ENCODE measurements around the gene MFSD6.
"Not testable (repeated sequence)": the region's sequence is repeated elsewhere in the genome, so short reads cannot be mapped to it uniquely, and the experiment has no call there.

The MFSD6 gene

DNA sequence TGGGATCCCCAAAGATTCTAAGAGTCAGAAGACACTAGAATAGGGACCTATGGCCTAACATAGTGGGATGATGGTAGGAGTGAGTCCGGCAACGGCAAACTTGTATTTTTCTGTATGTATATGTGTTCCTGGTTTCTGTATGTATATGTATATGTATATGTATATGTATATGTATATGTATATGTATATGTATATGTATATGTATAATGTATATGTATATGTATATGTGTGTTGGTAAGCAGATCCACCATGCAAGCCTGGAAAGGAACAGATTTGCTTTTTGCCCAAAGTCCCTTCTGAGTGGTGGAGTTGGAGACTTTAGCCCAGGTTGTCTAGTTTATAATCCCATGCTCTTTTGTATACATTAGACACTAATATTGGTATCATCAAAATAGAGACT lies 46.6 kb downstream of the MFSD6 start:
- Mint-ChIP-seq H3K4me3 (no peak overlapping the region), H3K27me3 (no peaks in the 10 kb centered on the region), H3K4me1 (no peaks in the 10 kb centered on the region), H3K36me3 (peaks cover 33% of the 10 kb centered on the region), H3K27ac (no peak overlapping the region), H3K9me3 (no peaks in the 10 kb centered on the region)
- no peak for DNase-seq
- CTCF ChIA-PET: no interaction called here

DNA sequence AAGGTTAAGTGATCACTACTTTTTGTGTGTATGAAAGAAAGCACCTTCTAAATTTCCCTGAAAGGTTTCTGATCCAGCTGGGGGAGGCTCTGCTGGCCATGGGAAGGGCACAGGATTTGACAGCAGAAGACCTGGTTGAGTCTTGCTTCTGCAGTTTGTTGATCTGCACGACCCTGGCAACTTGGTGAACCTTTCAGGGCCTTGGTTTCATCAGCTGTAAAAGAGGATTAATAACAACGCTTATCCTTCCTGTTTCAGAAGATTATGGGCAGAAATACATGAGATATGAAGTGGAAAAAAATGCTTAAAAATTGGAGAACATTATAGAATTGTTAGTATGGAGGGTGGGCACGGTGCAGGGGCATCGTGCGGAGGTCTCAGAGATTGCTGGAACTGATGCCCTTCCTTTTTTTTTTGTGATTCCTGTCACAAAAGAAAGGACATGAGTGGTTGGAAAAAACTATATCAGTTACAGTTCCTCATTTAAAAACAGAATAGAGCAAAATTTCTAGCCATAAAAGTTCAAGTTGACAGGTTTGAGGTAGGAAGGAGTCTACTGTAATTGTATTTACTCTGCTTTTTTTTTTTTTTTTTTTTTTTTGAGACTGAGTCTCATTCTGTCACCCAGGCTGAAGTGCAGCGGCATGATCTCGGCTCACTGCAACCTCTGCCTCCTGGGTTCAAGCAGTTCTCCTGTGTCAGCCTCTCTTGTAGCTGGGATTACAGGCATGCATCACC lies 47.4 kb downstream of the MFSD6 start:
- no peaks in the 10 kb centered on the region for H3K9me3 Mint-ChIP-seq
- no peak overlapping the region for H3K4me3 Mint-ChIP-seq
- H3K4me1 Mint-ChIP-seq: no peaks in the 10 kb centered on the region
- no peaks in the 10 kb centered on the region for H3K27me3 Mint-ChIP-seq
- DNase-seq: no peak
- CTCF ChIA-PET: no interaction called here
- no peak overlapping the region for H3K27ac Mint-ChIP-seq
- H3K36me3 Mint-ChIP-seq: peaks cover 35% of the 10 kb centered on the region

DNA sequence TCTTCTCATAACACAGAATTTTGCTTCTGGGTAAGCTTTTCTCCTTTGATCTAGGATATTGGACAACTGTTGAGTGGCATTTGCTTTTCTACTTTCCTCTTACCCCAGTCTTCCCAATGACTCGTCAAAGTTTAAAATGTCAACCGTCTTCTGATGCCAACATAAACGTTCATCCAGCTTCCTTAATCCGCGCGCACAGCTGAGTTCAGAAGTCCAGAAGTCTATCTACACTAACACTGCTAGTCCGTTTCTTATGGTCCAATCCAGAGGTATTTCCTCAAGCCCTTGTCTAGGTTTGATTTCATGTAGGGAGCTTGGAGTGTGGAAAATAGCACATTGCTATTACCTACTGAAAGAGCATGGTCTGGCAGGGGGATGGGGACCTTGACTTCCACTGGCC lies 48.7 kb downstream of the MFSD6 start:
- no peak for DNase-seq
- Mint-ChIP-seq H3K36me3 (peaks cover 32% of the 10 kb centered on the region), H3K9me3 (no peaks in the 10 kb centered on the region), H3K4me3 (no peak overlapping the region), H3K4me1 (no peaks in the 10 kb centered on the region), H3K27me3 (no peaks in the 10 kb centered on the region), H3K27ac (no peak overlapping the region)
- CTCF ChIA-PET: no interaction called here

DNA sequence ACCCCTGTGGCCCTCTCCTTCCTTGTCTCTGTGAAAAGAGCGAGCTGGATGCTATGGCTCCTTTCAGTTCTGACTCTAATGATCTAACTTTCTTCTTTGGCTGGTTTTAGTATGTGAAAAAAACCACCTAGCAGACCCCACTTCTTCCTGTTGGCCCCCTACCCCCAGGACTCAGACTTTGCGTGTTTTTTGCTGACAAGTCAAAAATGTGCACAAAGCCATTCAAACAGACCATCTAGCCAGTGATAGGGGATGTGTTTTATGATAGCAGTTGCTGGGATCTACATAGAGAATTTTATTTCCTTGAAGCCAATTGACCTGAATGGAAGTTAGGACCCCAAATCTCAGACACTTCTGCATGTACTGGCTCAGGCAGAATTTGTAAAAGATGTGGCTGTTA lies 49.1 kb downstream of the MFSD6 start:
- Mint-ChIP-seq H3K36me3 (peaks cover 34% of the 10 kb centered on the region), H3K4me1 (no peaks in the 10 kb centered on the region), H3K4me3 (no peak overlapping the region), H3K27ac (no peak overlapping the region), H3K9me3 (no peaks in the 10 kb centered on the region), H3K27me3 (no peaks in the 10 kb centered on the region)
- CTCF ChIA-PET: no interaction called here
- no peak for DNase-seq

DNA sequence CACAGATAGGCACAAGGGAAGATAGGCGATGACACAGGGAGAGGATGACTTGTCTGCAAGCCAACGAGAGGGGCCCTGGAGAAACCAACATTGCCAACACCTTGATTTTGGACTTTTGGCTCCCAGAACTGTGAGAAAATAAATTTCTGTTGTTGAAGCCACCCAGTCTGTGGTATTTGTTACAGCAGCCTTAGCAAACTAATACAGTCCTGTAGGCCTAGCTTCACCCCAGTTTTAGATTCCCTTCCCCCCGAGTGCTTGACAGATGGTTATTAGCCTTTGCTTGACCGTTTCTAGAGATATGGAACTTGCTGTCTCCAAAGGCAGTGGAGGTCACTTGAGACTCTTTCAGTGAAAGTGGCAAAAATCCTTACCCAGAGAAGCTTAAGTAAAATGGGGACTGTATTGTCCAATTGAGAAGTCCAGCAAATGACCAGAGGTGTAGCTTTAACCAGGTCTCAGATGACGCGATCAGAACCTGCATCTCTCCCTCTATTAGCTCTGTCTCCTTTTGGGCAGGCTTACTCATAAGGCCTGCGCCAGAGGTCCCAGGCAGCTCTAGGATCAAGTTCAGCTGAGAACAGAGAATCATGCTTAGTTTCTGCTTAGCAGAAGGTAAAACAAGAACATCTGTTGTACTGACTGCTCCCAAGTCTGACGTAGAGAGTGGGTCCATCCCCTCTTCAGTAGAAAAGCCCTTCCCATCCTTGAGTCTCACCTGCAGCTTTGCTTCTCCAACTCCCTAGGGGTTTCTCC lies 50.4 kb downstream of the MFSD6 start:
- no peak overlapping the region for H3K4me3 Mint-ChIP-seq
- H3K27ac Mint-ChIP-seq: no peak overlapping the region
- no peaks in the 10 kb centered on the region for H3K4me1 Mint-ChIP-seq
- DNase-seq: no peak
- H3K36me3 Mint-ChIP-seq: peaks cover 36% of the 10 kb centered on the region
- no peaks in the 10 kb centered on the region for H3K27me3 Mint-ChIP-seq
- H3K9me3 Mint-ChIP-seq: no peaks in the 10 kb centered on the region
- CTCF ChIA-PET: interaction anchor here (0.9 kb wide), 1 partner anchor 12 kb away, joined by 3 read pairs; no protein-coding TSS in a partner anchor

DNA sequence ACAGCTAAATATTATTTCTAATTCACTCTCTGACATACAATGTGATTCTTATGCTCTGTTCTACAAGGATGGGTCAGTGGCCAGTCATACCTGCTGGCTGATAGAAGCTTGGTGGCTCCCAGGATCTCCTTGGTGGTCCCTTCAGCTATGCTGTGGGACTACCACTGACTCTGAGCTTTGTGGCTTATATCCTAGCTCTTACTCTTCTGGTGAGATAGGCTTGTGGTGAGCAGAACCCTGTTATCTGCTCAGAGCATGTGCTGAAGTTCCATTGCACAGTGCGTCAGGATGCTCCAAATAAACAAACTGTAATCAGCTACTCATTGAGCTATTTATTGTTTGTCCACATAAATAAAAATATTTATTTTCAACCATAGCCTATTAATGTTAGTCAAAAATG lies 51.7 kb downstream of the MFSD6 start:
- Mint-ChIP-seq H3K36me3 (peaks cover 30% of the 10 kb centered on the region), H3K27me3 (no peaks in the 10 kb centered on the region), H3K27ac (no peak overlapping the region), H3K4me1 (peaks cover under 1% of the 10 kb centered on the region), H3K9me3 (no peaks in the 10 kb centered on the region), H3K4me3 (no peak overlapping the region)
- CTCF ChIA-PET: no interaction called here
- DNase-seq: no peak

DNA sequence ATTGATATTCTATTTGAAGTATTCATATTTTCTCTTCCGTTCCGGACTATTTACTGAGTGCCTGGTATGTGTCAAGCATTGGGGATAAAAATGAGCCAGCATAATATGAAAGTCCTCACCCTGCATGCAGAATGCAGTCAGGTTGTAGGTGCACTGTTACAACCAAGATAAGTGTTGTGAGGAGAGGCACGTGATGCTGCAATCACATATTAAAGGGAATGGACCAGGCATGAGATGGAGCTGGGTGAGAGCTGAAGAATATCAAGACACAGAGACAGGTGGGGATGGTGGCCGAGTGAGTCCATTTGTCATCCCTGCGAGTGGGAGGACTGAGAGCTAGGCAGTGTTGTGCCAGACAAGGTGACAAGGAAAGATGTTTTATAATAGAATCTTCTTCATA lies 52.3 kb downstream of the MFSD6 start:
- no peak for DNase-seq
- Mint-ChIP-seq H3K27me3 (no peaks in the 10 kb centered on the region), H3K4me1 (peaks cover 4% of the 10 kb centered on the region), H3K9me3 (no peaks in the 10 kb centered on the region), H3K4me3 (no peak overlapping the region), H3K27ac (no peak overlapping the region), H3K36me3 (peaks cover 30% of the 10 kb centered on the region)
- CTCF ChIA-PET: no interaction called here

DNA sequence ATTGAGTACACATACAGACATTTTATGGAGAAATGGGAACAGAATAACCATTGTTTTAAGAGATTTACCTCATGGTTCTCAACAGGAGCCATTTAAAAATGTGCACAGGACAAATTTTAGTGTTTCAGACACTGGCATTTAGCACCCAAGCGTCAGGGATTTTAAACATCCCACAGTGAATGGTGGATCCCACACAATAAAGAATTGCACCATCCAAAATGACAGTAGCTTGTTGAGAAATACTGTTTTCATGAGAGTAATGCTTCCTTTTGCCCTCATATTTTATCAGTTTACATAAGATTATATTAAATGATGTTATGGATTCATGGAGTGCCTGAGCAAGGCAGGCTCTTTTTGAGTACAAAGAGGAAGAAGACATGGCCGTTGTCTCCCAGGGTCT lies 54.0 kb downstream of the MFSD6 start:
- CTCF ChIA-PET: no interaction called here
- Mint-ChIP-seq H3K4me3 (no peak overlapping the region), H3K36me3 (peaks cover 30% of the 10 kb centered on the region), H3K27ac (no peak overlapping the region), H3K9me3 (peaks cover 1% of the 10 kb centered on the region), H3K27me3 (no peaks in the 10 kb centered on the region), H3K4me1 (peaks cover 7% of the 10 kb centered on the region)
- DNase-seq: no peak

DNA sequence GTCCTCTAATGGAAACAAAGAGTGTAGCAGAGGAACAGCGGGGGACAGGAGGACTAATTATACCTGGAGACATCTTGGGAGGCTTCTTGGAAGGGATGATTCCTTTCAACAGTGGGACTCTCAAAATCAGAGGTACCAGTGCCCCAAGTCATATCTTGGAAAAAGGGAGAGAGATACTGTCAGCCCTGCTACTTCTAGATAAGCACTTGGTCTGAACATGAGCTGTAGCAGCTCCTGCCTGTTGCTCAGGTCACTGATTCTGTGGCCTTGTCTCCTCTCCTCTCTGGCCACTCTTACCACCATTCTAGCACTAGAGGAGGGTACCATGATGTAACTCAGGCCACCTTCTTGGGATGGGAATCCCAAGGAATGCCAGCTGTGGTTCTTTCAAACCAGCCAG lies 54.5 kb downstream of the MFSD6 start:
- peaks cover 27% of the 10 kb centered on the region for H3K36me3 Mint-ChIP-seq
- DNase-seq: no peak
- no peak overlapping the region for H3K4me3 Mint-ChIP-seq
- no peak overlapping the region for H3K27ac Mint-ChIP-seq
- CTCF ChIA-PET: no interaction called here
- H3K9me3 Mint-ChIP-seq: peaks cover 1% of the 10 kb centered on the region
- H3K27me3 Mint-ChIP-seq: no peaks in the 10 kb centered on the region
- H3K4me1 Mint-ChIP-seq: peaks cover 8% of the 10 kb centered on the region

DNA sequence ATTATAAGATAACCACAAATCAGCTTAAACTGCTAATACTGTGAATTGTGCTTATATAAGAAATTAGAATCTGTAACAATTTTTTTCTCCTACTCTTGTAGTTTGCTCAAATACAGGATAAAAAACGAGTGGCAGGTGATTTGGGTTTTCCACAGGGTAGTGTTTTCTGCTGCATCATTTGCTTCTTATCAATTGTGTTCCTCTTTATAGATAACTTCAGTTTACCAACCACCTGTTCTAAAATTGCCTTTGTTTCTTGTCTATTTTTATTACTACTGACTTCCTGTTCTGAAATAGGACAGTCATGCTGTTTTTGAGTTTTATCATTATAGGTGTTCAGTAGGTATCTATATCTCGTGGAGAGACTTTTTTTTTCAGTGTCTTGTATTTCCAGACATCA lies 56.9 kb downstream of the MFSD6 start:
- no peak overlapping the region for H3K27ac Mint-ChIP-seq
- CTCF ChIA-PET: no interaction called here
- H3K36me3 Mint-ChIP-seq: peaks cover 30% of the 10 kb centered on the region
- peaks cover 24% of the 10 kb centered on the region for H3K4me1 Mint-ChIP-seq
- H3K27me3 Mint-ChIP-seq: no peaks in the 10 kb centered on the region
- DNase-seq: no peak
- H3K9me3 Mint-ChIP-seq: peaks cover 1% of the 10 kb centered on the region
- H3K4me3 Mint-ChIP-seq: no peak overlapping the region

DNA sequence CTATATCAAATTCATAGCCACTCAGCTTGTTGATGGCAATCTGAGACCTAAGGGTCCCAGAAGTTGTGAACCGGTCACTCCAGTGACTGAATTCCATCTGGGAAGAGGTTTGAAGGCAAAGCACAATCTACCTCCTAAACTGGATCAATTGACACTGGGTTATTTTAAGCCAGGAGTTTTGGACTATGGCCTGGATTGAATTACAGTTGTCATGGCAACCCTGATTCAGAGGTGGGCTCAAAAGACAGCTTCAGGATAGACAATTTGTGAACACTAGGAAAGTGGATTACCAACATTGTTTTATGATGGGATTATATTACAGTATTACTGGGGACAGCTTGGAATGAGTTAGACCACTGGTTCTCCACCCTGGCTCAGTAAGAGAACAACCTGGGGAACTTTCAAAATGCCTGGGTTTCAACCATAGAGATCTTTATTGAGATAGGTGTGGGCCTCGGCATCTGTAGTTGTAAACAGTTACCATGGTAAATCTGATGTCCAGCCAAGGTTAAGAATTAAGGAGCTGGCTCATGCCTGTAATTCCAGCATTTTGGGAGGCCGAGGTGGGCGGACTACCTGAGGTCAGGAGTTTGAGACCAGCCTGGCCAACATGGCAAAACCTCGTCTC lies 58.8 kb downstream of the MFSD6 start:
- H3K36me3 Mint-ChIP-seq: peaks cover 41% of the 10 kb centered on the region
- H3K27me3 Mint-ChIP-seq: no peaks in the 10 kb centered on the region
- peaks cover 27% of the 10 kb centered on the region for H3K4me1 Mint-ChIP-seq
- CTCF ChIA-PET: no interaction called here
- no peak overlapping the region for H3K27ac Mint-ChIP-seq
- no peak for DNase-seq
- no peak overlapping the region for H3K4me3 Mint-ChIP-seq
- H3K9me3 Mint-ChIP-seq: peaks cover 4% of the 10 kb centered on the region

DNA sequence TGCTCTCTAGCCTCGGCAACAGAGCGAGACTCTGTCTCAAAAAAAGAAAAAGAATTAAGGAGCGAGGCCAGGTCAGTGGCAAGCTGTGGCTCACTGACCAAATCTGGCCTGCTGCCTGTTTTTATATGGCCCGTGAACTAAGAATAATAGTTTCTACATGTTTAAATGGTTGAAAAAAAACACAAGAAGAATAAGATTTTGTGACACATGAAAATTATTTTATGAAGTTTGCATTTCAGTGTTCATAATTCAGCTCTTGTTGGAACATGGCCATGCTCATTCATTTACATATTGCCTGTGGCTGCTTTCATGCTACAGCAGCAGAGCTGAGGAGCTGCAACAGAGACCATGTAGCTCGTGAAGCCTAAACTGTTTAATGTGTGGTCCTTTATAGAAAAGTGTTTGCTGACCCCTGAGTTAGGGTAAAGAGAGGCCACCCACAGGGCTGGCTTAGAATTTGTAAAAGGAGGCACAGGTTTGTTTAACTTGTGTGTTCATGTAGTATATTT lies 59.5 kb downstream of the MFSD6 start:
- H3K4me1 Mint-ChIP-seq: peaks cover 27% of the 10 kb centered on the region
- CTCF ChIA-PET: no interaction called here
- DNase-seq: no peak

DNA sequence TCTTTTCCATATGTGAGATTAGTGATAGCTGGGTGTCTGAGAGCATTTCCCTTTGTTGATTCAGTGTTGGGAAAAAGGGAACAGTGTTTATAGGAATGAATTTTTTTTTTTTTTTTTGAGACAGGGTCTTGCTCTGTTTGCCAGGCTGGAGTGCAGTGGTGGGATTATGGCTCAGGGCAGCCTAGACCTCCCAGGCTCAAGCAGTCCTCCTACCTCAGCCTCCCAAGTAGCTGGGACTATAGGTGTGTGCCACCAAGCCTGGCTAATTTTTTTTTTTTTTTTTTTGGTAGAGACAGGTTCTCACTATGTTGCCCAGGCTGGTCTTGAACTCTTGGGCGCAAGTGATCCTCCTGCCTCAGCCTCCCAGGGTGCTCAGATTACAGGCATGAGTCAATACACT lies 60.2 kb downstream of the MFSD6 start:
- H3K27ac Mint-ChIP-seq, H3K27me3 Mint-ChIP-seq, CTCF ChIA-PET, DNase-seq, H3K4me3 Mint-ChIP-seq: not testable (repeated sequence)
- Mint-ChIP-seq H3K36me3 (peaks cover 51% of the 10 kb centered on the region), H3K9me3 (peaks cover 13% of the 10 kb centered on the region), H3K4me1 (peaks cover 27% of the 10 kb centered on the region)

More for the DNA sequence above, 59.5 kb downstream of the MFSD6 start:
- H3K4me3 Mint-ChIP-seq: no peak overlapping the region
- no peaks in the 10 kb centered on the region for H3K27me3 Mint-ChIP-seq
- H3K36me3 Mint-ChIP-seq: peaks cover 44% of the 10 kb centered on the region
- H3K27ac Mint-ChIP-seq: no peak overlapping the region
- peaks cover 8% of the 10 kb centered on the region for H3K9me3 Mint-ChIP-seq

DNA sequence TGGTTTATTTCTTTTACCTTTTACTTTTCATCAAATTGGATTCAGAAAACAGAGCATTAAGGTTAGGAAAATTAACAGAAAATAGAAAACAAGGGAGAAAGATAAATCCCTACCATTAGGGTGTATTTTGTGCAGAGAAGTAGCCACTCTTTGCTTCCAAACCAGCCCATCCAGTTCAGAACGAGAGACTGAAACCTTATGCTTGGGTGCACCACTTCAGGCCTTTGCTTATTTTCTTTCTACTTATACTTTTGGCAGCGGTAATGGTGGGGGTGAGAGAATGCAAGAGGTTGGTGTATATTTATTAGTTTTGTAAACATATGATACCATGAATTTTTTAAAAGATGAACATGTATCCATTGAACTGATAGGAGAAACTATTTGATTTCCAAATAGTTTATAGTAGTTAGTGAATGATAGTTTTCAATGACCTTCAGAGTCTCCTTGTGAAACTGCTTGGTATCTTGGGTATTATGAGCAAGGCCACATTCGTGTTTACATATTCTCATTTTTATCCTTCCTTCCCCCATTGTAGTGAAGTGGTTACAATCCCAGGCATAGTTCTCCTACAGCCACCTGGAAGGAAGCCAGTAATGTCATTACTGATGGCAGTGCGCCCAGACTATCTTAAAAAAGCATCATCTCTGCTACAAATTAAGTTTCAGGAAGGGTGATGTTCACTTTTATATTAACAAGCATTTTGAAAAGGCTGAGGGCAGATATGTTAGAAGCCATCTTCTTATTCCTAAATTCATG lies 60.8 kb downstream of the MFSD6 start:
- no peak overlapping the region for H3K27ac Mint-ChIP-seq
- peaks cover 57% of the 10 kb centered on the region for H3K36me3 Mint-ChIP-seq
- H3K27me3 Mint-ChIP-seq: no peaks in the 10 kb centered on the region
- H3K4me3 Mint-ChIP-seq: no peak overlapping the region
- peaks cover 27% of the 10 kb centered on the region for H3K4me1 Mint-ChIP-seq
- CTCF ChIA-PET: no interaction called here
- DNase-seq: no peak
- H3K9me3 Mint-ChIP-seq: peaks cover 19% of the 10 kb centered on the region

Data from activated naive CD4-positive, alpha-beta T cell treated with anti-CD3 and anti-CD28 coated beads, Interleukin-2, amount 10 ng/mL, durations not matched to agents 7 days and 5 days (primary cell).